Esophagus muscularis mucosa (tissue), 3 donors: Measurements from ENCODE around the gene LPAR5.

Experiments used
- POLR2A ChIP-seq: fragments of 450-650 bp; IDR thresholded peaks from one replicate; pipeline ENCODE4 v1.6.1; 2017; ENCODE audit warnings: antibody characterized with exemption, moderate library complexity, mild to moderate bottlenecking, low read depth
- TF ChIP-seq, protein P1 (sequence below), 3 experiments: fragments of 200-600 bp in 2 of 3; fragments of 450-650 bp in 1 of 3; sonication (generic) in 2 of 3; IDR thresholded peaks; one replicate each; pipeline ENCODE4 v1.5.1; 2017 to 2019; ENCODE audit warnings: antibody characterized with exemption in 3 of 3, mild to moderate bottlenecking in 2 of 3, moderate library complexity in 1 of 3

- TF ChIP-seq, protein P1, sequence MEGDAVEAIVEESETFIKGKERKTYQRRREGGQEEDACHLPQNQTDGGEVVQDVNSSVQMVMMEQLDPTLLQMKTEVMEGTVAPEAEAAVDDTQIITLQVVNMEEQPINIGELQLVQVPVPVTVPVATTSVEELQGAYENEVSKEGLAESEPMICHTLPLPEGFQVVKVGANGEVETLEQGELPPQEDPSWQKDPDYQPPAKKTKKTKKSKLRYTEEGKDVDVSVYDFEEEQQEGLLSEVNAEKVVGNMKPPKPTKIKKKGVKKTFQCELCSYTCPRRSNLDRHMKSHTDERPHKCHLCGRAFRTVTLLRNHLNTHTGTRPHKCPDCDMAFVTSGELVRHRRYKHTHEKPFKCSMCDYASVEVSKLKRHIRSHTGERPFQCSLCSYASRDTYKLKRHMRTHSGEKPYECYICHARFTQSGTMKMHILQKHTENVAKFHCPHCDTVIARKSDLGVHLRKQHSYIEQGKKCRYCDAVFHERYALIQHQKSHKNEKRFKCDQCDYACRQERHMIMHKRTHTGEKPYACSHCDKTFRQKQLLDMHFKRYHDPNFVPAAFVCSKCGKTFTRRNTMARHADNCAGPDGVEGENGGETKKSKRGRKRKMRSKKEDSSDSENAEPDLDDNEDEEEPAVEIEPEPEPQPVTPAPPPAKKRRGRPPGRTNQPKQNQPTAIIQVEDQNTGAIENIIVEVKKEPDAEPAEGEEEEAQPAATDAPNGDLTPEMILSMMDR (IDR thresholded peaks at IDR 0.05) = no peak
- no peak for TF ChIP-seq POLR2A
Measured at GRCh38 chr12:6653342-6653741, 17.6 kb upstream of the LPAR5 start.
